ENCODE results near the gene CUEDC1.

Gene CUEDC1

DNA sequence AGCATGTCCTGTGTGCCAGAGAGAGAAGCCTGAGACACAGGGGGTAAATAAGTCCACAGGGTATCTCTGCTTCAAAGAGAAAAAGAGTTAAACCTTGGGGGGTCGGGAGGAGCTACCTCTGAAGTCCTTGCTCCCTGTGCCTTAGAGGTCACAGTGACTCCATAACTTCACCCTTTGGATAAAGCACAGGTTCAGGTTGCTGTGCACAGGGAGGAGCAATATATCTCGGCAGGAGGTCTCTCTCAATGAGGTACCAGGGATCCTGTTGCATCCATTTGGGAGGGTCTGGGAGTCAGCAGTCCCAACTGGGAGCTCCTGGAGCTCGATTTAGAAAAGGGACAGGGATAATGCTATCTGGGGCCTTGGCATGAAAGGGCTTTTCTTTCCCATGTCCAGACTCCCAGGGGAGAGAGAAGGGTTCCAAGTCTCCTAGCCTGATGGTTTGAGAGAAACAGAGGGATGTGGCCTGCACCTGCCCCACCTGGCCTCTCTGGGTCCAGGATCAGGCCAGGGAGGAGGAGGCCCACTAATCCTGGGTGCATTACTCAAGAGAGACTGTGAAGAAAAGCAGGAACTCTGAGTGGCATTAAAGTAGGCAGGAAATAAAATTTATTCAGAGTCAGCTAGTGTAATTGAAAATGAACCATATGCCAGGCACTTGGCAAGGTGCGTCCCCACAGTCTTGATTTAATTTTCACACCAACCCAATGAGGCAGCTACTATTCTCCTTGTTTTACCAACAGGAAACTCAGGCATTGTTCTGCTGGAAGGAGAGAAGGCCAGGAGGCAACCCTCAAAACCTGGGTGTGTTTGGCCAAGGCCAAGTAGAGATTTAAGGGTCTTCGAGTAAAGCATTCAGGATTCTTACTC is 40.7 kb downstream of the CUEDC1 start:
- DNase-seq: no peak

DNA sequence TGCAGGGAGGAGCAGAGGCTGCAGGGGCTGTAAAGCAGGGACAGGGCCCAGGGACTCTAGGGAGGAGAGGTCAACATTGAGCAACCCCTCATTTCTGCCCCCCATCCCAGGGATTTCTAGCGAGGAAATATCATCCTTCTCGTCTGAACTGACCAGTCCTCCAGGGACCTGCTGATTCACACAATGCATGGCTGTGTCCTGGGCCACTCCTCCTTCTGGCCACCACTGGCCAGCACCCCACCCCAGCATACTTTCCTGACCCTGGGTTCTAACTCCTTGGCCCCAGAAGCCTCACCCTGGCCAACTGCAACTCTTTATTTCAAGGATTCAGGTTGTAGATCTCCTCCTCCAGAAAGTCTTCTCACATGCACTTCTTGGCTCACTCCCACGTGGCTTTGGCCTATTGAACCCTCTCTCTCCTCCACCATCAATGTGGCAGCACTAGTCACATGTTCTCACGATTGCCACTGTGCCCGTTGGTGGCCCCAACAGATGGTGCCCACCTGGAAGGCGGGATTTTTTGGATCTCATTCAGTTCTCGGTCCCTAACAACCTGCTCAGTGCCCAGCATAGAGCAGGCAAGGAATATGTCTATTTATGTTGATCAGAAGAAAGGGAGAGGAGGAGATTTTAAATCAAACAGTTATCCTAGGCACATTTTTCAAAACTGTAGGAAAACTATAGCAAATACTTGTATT is 41.5 kb downstream of the CUEDC1 start:
- DNase-seq: no peak

- no peak for DNase-seq
These were observed 43.2 kb downstream of the CUEDC1 start for GRCh38 chr17:57911834-57912673.

DNA sequence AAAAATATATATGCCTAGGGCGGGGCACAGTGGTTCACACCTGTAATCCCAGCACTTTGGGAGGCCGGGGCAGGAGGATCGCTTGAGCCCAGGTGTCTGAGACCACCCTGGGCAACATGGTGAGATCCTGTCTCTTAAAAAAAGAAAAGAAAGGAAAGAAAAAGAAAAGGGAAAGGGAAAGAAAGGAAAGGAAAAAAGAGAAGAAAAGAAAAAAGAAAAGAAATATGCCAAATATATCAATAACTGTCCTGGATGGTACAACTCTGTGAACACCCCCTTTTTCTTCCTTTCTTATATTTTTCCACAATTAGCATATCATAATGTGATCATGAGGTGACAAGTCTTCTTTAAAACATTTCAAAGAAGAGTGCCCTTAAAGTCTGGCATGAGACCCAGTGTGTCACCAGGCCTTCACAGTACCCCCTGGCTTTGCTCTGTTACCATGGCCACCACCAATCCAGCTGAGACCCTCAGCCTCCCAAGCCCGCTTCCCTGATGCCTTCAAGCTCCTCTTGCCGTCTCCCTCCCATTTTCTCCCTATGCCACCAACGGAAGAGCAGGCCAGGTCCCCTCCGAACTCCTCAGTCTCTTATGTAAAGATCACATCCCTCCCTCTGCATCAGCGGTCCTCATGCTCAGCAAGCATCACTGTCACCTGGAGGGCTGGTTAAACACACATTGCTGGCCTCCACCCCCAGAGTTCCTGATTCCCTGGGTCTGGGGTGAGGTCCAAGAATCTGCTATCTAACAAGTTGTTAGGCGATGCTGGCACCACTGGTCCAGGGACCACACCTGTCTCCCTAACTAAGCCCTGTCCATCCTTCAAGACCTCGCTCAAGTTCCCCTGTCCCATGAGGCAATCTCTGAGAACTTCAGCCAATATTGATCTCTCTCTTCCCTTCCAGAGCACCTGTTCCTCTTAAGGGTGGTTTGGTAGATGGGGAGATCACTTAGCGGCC is 44.5 kb downstream of the CUEDC1 start:
- no peak for DNase-seq

DNA sequence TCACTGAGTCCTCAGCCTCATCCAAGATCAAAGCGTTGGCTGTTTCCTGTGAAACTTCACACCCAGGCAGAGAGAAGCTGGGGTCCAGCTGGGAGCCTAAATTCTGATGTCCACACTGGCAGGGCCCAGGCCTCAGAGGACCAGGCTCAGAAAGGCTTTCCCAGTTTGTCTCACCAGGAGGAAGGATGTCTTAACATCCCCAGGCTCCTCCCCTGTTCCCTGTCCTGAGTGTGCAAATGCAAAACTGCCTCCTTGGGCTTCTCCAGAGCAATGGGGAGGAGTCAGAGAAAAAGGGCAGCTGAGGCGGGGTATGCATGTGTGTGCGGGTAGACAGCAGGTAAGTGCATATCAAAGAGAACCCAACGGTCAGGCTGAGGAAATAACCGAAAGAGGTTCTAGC is 45.7 kb downstream of the CUEDC1 start:
- no peak for DNase-seq

- DNase-seq: no peak
These were observed 46.9 kb downstream of the CUEDC1 start for GRCh38 chr17:57908278-57908677.

- DNase-seq: peak; percentile 23
These were observed 48.3 kb downstream of the CUEDC1 start for GRCh38 chr17:57906910-57907309.

DNA sequence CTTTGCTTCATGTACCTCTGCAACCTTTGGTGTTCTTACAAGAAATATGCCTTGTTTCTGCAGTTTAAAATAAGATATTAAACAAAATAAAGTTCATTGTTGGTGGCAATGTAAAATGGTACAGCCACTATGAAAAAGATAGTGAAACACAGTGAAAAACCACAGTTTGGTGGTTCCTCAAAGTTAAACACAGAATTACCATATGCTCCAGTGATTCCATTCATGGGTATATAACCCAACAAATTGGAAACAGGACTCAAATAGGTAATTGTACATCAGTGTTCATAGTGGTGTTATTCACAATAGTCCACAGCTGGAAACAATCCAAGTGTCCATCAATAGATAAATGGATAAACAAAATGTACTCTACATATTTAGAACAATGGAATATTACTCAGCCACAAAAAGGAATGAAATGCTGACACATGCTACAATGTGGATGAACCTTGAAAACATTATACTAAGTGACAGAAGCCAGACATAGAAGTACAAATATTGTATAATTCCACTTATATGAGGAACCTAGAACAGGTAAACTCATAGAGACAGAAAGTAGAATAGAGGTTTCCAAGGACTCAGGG is 49.2 kb downstream of the CUEDC1 start:
- peak; percentile 32 for DNase-seq

GRCh38 chr17:57903961-57904360 is 51.3 kb downstream of the CUEDC1 start:
- no peak for DNase-seq

- peak; percentile 89 for DNase-seq
These were observed 52.1 kb downstream of the CUEDC1 start for GRCh38 chr17:57902800-57903759.

- no peak for DNase-seq
These were observed 53.0 kb downstream of the CUEDC1 start for GRCh38 chr17:57902117-57902799.

DNA sequence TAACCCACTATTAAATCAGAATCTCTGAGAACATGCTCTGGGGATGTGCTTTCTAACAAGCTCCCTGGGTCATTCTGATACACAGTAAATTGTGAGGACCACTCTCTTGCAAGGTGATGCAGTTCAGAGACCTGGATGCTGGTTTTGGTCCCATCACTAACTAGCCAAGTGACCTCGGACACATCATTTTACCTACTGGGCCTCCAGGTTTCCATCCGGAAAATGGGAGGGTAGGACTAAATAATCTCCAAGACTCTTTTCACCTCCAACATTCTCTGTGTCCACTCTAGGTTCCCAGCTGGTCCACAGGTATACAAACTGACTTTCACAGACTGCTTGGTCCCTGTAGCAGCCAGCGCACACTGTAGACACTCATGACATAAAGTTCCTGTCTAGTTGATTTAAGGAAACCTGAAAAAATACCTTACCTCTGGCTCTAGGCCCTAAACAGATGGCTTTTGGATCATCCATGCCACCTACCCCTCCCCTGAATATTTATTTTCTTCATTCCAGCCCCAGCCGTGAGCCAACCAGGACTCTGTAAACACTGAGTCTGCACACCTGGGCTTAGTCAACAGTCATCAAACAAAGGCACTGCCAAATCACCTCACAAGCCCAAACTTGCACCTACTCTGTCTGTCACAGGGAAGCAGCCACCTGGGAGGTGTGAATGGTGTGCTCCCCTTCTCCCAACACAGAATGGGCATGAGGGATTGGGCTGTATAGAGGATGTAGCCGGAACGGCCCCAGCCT is 54.0 kb downstream of the CUEDC1 start:
- DNase-seq: no peak

GRCh38 chr17:57899822-57900221 is 55.4 kb downstream of the CUEDC1 start:
- peak; percentile 73 for DNase-seq

- DNase-seq: peak; percentile 29
These were observed 55.8 kb downstream of the CUEDC1 start for GRCh38 chr17:57899391-57899790.

DNA sequence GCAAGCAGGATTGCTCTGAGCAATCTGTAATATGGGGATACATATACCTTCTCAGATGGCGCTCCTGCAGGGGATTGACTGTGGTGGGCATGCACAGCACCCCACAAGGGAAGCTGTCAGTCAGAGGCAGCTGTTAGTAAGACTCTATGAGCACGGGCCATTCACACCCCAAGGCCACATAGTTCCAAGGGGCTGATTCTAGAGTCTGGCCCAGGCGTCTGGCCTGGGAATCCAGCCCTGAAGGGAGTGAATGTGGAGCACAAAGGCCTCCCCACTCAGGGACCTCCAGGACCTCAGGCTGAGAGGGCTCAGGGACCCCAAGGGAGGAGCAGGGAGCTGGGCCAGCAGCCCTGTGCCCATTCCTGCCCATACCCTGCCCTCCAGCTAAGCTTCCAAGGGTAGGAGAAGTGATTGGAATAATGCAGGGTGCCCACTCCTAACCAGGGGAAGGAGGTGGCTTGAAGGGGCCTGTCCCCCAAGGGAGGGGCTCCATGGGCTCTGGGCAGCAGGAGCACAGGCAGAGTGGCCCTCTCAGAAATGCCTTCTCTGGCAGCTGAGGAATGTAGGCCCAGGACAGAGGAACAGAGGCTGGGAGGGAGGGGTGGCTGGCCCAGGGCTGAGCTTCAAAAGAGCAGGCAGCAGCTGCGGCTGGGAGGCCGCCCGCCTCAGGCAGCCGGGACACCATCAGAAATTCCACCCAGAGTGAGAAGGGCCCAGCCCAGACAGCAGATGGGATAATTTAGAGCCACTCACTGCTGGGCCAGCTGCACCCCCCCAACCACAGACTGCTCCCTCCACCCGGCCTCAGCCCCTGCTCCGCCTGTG is 56.5 kb downstream of the CUEDC1 start:
- no peak for DNase-seq

DNA sequence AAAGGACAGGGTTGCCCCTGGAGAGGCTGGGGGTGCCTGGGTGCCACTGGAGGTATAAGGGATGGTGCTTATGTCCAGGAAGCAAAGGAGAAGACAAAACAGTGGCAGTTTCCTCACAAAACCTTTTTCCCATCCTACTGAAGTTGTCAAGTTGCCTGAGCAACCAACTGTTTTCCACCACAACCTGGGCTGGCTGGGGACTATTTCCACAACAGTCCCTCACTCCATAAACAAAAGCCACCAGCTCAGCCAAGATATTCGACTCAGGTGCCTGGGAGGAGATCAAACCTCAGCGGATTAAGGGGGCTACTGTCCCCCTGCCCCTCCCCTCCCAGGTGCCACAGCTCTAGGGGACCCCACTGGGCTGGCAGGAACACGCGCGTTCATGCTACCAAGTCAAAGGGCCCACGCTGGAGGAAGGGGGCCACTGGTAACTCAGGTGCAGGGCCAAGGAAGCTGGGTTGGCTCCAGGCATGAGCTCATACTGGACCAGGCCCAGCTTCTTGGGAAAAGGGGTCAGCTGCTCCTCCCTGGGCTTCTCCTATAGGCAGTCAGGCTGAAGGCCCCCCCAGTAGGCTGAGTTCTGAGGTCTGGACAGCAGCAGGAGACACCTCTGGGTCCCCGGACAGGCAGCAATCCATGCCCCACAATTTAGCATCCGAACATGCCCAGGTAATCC is 59.7 kb downstream of the CUEDC1 start:
- DNase-seq: no peak

- no peak for DNase-seq
These were observed 60.4 kb downstream of the CUEDC1 start for GRCh38 chr17:57894848-57895247.

Data from suppressor macrophage treated with lipopolysaccharide for 4 hours (primary cell).